ENCODE measurements around the gene TSTD2. TPM values are rescaled to one million over a fixed set of nuclear protein-coding genes. Genes with fewer than 3 reads are reported as not detected.

TSTD2 gene
- polyA plus RNA-seq, 1 donor from 2014 or later: 50.0 TPM

DNA sequence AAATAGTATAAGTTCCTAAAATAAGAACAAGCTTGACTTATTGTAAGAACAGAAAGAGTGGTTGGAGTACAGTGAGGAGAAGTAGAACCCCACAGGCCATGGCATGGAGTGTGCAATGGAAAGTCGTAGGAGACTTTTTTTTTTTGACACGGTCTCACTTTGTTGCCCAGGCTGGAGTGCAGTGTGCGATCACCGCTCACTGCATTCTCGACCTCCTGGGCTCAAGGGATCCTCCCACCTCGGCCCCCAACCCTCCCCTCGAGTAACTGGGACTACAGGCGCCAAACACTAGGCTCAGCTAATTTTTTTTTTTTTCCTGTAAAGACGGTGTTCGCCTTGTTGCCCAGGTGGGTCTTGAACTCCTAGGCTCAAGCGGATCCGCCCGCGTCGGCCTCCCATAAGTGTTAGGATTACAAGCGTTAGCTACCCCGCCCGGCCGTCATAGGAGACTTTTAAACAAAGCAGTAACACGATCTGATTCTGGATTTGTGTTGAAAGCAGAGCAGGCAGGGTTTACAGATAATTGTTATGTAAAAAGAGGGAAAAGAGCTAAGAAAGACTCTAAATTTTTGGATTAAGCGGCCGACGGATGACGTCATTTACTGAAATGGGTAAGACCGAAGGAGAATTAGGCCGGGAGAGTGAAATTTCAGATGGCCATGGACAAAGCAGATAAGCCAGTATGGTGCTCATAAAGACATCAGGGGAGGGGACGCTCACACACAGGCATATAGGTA is 752 bp downstream of the TSTD2 start:
- Histone ChIP-seq H3F3A (ENCODE audit: insufficient read depth, low read length, poor library complexity, severe bottlenecking) (peaks cover 7% of the 10 kb centered on the region), H4K20me1 (ENCODE audit: insufficient read depth) (no peaks in the 10 kb centered on the region), H3K9ac (ENCODE audit: low read length) (peak overlapping the region; percentile 98), H3K4me3 (ENCODE audit: low read length) (peak overlapping the region; percentile 96), H3K79me2 (replicated peaks; ENCODE audit: insufficient read depth, low read length) (peaks cover 75% of the 10 kb centered on the region), H3K27ac (ENCODE audit: low read length) (peak overlapping the region; percentile 99), H3K36me3 (ENCODE audit: insufficient read depth, low read length) (no peaks in the 10 kb centered on the region), H3K27me3 (ENCODE audit: insufficient read depth, low read depth, low read length) (no peaks in the 10 kb centered on the region), H3K9me2 (ENCODE audit: insufficient read depth, low read length) (no peaks in the 10 kb centered on the region), H3K9me3 (ENCODE audit: low read length) (no peaks in the 10 kb centered on the region), H2AFZ (ENCODE audit: low read depth, low read length) (peak overlapping the region; percentile 94), H3K4me2 (ENCODE audit: low read length) (peak overlapping the region; percentile 99)
- no peak for TF ChIP-seq EZH2 (IDR thresholded peaks at IDR 0.05; ENCODE audit: borderline replicate concordance, insufficient read depth, low read length, poor library complexity, severe bottlenecking)
- TF ChIP-seq, protein P1, sequence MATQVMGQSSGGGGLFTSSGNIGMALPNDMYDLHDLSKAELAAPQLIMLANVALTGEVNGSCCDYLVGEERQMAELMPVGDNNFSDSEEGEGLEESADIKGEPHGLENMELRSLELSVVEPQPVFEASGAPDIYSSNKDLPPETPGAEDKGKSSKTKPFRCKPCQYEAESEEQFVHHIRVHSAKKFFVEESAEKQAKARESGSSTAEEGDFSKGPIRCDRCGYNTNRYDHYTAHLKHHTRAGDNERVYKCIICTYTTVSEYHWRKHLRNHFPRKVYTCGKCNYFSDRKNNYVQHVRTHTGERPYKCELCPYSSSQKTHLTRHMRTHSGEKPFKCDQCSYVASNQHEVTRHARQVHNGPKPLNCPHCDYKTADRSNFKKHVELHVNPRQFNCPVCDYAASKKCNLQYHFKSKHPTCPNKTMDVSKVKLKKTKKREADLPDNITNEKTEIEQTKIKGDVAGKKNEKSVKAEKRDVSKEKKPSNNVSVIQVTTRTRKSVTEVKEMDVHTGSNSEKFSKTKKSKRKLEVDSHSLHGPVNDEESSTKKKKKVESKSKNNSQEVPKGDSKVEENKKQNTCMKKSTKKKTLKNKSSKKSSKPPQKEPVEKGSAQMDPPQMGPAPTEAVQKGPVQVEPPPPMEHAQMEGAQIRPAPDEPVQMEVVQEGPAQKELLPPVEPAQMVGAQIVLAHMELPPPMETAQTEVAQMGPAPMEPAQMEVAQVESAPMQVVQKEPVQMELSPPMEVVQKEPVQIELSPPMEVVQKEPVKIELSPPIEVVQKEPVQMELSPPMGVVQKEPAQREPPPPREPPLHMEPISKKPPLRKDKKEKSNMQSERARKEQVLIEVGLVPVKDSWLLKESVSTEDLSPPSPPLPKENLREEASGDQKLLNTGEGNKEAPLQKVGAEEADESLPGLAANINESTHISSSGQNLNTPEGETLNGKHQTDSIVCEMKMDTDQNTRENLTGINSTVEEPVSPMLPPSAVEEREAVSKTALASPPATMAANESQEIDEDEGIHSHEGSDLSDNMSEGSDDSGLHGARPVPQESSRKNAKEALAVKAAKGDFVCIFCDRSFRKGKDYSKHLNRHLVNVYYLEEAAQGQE (IDR thresholded peaks at IDR 0.05; ENCODE audit: borderline replicate concordance): peak; percentile 24
- no peak for TF ChIP-seq TAF1 (IDR thresholded peaks at IDR 0.05; ENCODE audit: low read depth)
- no peak for TF ChIP-seq SMC3 (conservative IDR thresholded peaks at IDR 0.05; ENCODE audit: poor library complexity)

DNA sequence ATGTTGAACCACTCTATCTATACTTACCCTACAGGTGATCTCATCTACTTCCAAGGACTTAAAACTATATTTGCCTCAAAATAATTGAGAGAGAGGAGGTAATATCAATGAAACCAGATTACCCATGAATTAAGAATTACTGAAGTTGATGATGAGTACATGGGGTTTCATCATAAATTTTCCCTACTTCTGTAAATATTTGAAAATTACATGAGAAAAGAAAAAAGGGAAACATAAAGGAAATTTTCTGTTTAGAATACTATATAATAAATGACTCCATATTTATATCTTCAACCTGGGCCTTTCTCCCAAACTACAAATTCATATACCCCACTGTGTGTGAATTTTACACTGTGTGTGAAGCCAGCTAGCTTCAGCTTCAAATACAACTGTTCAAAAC is 2.6 kb downstream of the TSTD2 start:
- Histone ChIP-seq H3K36me3 (ENCODE audit: insufficient read depth, low read length) (no peaks in the 10 kb centered on the region), H4K20me1 (ENCODE audit: insufficient read depth) (no peaks in the 10 kb centered on the region), H3K9ac (ENCODE audit: low read length) (no peak overlapping the region), H3K27ac (ENCODE audit: low read length) (no peak overlapping the region), H3K9me2 (ENCODE audit: insufficient read depth, low read length) (no peaks in the 10 kb centered on the region), H3K4me2 (ENCODE audit: low read length) (no peak overlapping the region), H3F3A (ENCODE audit: insufficient read depth, low read length, poor library complexity, severe bottlenecking) (peaks cover 7% of the 10 kb centered on the region), H3K9me3 (ENCODE audit: low read length) (no peaks in the 10 kb centered on the region), H3K27me3 (ENCODE audit: insufficient read depth, low read depth, low read length) (no peaks in the 10 kb centered on the region), H3K4me3 (ENCODE audit: low read length) (no peak overlapping the region), H2AFZ (ENCODE audit: low read depth, low read length) (no peak overlapping the region), H3K79me2 (replicated peaks; ENCODE audit: insufficient read depth, low read length) (peaks cover 76% of the 10 kb centered on the region)
- TF ChIP-seq MXI1 (conservative IDR thresholded peaks at IDR 0.05; ENCODE audit: poor library complexity, severe bottlenecking) (no peak), POLR2AphosphoS5 (IDR thresholded peaks at IDR 0.05) (no peak), EP300 (conservative IDR thresholded peaks at IDR 0.05; ENCODE audit: poor library complexity, severe bottlenecking) (no peak), TAF1 (IDR thresholded peaks at IDR 0.05; ENCODE audit: low read depth) (no peak), RAD21 (conservative IDR thresholded peaks at IDR 0.05) (no peak), EZH2 (IDR thresholded peaks at IDR 0.05; ENCODE audit: borderline replicate concordance, insufficient read depth, low read length, poor library complexity, severe bottlenecking) (no peak), SMC3 (conservative IDR thresholded peaks at IDR 0.05; ENCODE audit: poor library complexity) (no peak)
- TF ChIP-seq, protein P2, sequence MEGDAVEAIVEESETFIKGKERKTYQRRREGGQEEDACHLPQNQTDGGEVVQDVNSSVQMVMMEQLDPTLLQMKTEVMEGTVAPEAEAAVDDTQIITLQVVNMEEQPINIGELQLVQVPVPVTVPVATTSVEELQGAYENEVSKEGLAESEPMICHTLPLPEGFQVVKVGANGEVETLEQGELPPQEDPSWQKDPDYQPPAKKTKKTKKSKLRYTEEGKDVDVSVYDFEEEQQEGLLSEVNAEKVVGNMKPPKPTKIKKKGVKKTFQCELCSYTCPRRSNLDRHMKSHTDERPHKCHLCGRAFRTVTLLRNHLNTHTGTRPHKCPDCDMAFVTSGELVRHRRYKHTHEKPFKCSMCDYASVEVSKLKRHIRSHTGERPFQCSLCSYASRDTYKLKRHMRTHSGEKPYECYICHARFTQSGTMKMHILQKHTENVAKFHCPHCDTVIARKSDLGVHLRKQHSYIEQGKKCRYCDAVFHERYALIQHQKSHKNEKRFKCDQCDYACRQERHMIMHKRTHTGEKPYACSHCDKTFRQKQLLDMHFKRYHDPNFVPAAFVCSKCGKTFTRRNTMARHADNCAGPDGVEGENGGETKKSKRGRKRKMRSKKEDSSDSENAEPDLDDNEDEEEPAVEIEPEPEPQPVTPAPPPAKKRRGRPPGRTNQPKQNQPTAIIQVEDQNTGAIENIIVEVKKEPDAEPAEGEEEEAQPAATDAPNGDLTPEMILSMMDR (IDR thresholded peaks at IDR 0.05; ENCODE audit: poor library complexity, severe bottlenecking): no peak
- TF ChIP-seq, protein P1 (IDR thresholded peaks at IDR 0.05; ENCODE audit: borderline replicate concordance): no peak

All from neural cell (in vitro differentiated cells).